Hepatocyte (in vitro differentiated cells): ENCODE measurements around the gene MIA. TPM values are rescaled to one million over a fixed set of nuclear protein-coding genes. Genes with fewer than 3 reads are reported as not detected.
"Not testable (repeated sequence)": the region's sequence is repeated elsewhere in the genome, so short reads cannot be mapped to it uniquely, and the experiment has no call there.

Experiments used
- DNase-seq: peaks from one replicate; pipeline ENCODE4 v3.0.0-alpha.2; 2016; ENCODE audit warnings: low spot score
- H2AFZ ChIP-seq: fragments of 200-600 bp; sonication (generic); 2 replicates; pipeline ENCODE4 v1.6.0; 2016; ENCODE audit warnings: antibody characterized with exemption, mild to moderate bottlenecking
- H3K27ac ChIP-seq: fragments of 200-600 bp; sonication (generic); 2 replicates; pipeline ENCODE4 v1.5.1; 2016; ENCODE audit warnings: mild to moderate bottlenecking
- H3K27me3 ChIP-seq: fragments of 200-600 bp; sonication (generic); 2 replicates; pipeline ENCODE4 v1.6.1; 2016
- H3K36me3 ChIP-seq: fragments of 200-600 bp; sonication (generic); replicated peaks from 2 replicates; pipeline ENCODE4 v1.5.1; 2016; ENCODE audit warnings: low read depth; ENCODE audit not compliant: insufficient read depth
- H3K4me1 ChIP-seq: fragments of 200-600 bp; sonication (generic); 2 replicates; pipeline ENCODE4 v1.5.1; 2016; ENCODE audit warnings: mild to moderate bottlenecking, moderate library complexity; ENCODE audit not compliant: insufficient read depth
- H3K4me2 ChIP-seq: fragments of 200-600 bp; sonication (generic); 2 replicates; pipeline ENCODE4 v1.6.0; 2016
- H3K4me3 ChIP-seq: fragments of 200-600 bp; sonication (generic); 2 replicates; pipeline ENCODE4 v1.5.1; 2016; ENCODE audit warnings: mild to moderate bottlenecking
- H3K79me2 ChIP-seq: fragments of 200-600 bp; sonication (generic); 2 replicates; pipeline ENCODE4 v1.6.0; 2017; ENCODE audit warnings: mild to moderate bottlenecking
- H3K9me2 ChIP-seq: fragments of 200-600 bp; sonication (generic); replicated peaks from 2 replicates; pipeline ENCODE4 v1.6.0; 2017; ENCODE audit warnings: mild to moderate bottlenecking; ENCODE audit not compliant: insufficient read depth
- H3K9me3 ChIP-seq: fragments of 200-600 bp; sonication (generic); 2 replicates; pipeline ENCODE4 v1.5.1; 2016; ENCODE audit warnings: low read depth, mild to moderate bottlenecking
- H4K20me1 ChIP-seq: fragments of 200-600 bp; sonication (generic); 2 replicates; pipeline ENCODE4 v1.6.0; 2016; ENCODE audit warnings: mild to moderate bottlenecking; ENCODE audit not compliant: insufficient read depth, poor library complexity, severe bottlenecking
- CTCF ChIP-seq: fragments of 200-600 bp; sonication (generic); IDR thresholded peaks from 2 replicates; pipeline ENCODE4 v1.5.1; 2016; ENCODE audit warnings: antibody characterized with exemption, mild to moderate bottlenecking; ENCODE audit not compliant: poor library complexity
- EZH2 ChIP-seq: fragments of 200-600 bp; sonication (generic); IDR thresholded peaks from 2 replicates; pipeline ENCODE4 v1.6.1; 2016; ENCODE audit warnings: antibody characterized with exemption, mild to moderate bottlenecking, borderline replicate concordance
- EZH2phosphoT487 ChIP-seq: fragments of 200-600 bp; sonication (generic); IDR thresholded peaks from one replicate; pipeline ENCODE4 v1.6.1; 2018; ENCODE audit warnings: antibody characterized with exemption, mild to moderate bottlenecking, low read depth, moderate library complexity; ENCODE audit not compliant: unreplicated experiment, severe bottlenecking
- WGBS: methylation state at CpG from one replicate; pipeline ENCODE4 v1.1.6; 2016; ENCODE audit warnings: low lambda C conversion rate; ENCODE audit errors: missing lambda C conversion rate; 5-methylcytosine and 5-hydroxymethylcytosine counted together
- polyA plus RNA-seq: library from polyadenylated mRNA; unstranded; fragments of >200 nt; fragmentation: Nextera tagmentation; extraction: Ambion mirVana; gene quantifications from 2 replicates; pipeline ENCODE4 v1.2.1, GENCODE V29; 2016
- total RNA-seq: library from RNA; depleted of rRNA; stranded (reverse); fragments of >200 nt; gene quantifications from 2 replicates; pipeline ENCODE4 v1.2.3, GENCODE V29; 2014

Gene MIA
- total and polyA plus RNA-seq, 2 experiments from 2014 or later: 0.86 TPM; not detected in 1

DNA sequence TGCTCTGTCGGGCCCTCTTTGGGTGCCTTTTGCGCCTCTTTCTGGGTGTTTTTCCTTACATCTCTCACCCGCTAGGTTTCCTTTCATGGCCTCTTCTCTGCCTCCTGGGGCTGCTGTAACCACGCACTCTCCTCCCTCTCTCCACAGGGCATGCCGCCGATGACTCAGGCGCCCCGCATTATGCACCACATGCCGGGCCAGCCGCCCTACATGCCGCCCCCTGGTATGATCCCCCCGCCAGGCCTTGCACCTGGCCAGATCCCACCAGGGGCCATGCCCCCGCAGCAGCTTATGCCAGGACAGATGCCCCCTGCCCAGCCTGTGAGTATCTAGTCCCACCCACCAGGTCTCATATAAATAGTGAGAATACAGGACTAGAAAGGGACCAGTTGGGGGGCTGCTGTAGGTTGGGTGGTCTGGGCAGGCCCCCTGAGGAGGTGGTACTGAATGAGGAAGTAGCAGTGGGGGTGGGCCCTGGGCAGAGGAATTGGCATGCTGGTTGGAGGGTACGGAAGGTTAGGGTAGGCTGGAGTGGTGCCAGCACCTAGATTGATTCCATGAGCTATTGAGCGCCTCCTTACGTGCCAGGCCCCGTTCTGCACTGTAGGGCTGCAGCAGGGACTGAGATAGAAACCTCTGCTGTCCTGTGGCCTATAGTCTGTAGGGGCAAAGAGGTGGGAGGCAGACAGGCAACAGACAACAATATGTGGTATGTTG is 12.4 kb upstream of the MIA start:
- H4K20me1 ChIP-seq: peaks cover 3% of the 10 kb centered on the region
- no peaks in the 10 kb centered on the region for H3K9me3 ChIP-seq
- DNase-seq: no peak
- WGBS: 98% methylated on average over 17 of the region's 17 CpGs
- H3K36me3 ChIP-seq: peaks cover 3% of the 10 kb centered on the region
- peaks cover 14% of the 10 kb centered on the region for H3K79me2 ChIP-seq
- H3K4me1 ChIP-seq: no peaks in the 10 kb centered on the region
- H3K4me2 ChIP-seq: no peak overlapping the region
- no peak overlapping the region for H3K4me3 ChIP-seq
- no peaks in the 10 kb centered on the region for H3K9me2 ChIP-seq
- no peak for TF ChIP-seq EZH2phosphoT487
- TF ChIP-seq EZH2: no peak
- no peak for TF ChIP-seq CTCF
- no peaks in the 10 kb centered on the region for H3K27me3 ChIP-seq
- no peak overlapping the region for H2AFZ ChIP-seq
- no peak overlapping the region for H3K27ac ChIP-seq

DNA sequence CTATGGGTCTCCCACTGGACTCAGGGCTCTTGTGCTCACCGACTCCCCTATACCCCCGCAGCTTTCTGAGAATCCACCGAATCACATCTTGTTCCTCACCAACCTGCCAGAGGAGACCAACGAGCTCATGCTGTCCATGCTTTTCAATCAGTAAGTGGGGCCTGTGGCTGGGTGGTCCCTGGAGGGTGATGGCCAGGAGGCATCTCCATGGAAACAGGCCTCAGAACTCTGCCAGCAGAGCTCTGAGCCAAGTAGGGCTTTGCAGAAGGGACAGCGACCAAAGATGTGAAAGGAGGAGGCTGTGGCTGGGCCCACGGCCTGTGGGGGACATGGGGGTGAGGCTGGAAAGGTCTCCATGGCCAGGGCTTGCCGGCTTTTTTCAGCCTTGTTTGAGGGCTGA is 11.8 kb upstream of the MIA start:
- Histone ChIP-seq H3K9me3 (no peaks in the 10 kb centered on the region), H3K4me1 (no peaks in the 10 kb centered on the region), H3K27me3 (no peaks in the 10 kb centered on the region), H3K4me3 (no peak overlapping the region), H3K79me2 (peaks cover 8% of the 10 kb centered on the region), H3K27ac (no peak overlapping the region), H4K20me1 (peaks cover 3% of the 10 kb centered on the region), H3K9me2 (no peaks in the 10 kb centered on the region), H3K36me3 (peaks cover 3% of the 10 kb centered on the region), H2AFZ (no peak overlapping the region), H3K4me2 (no peak overlapping the region)
- TF ChIP-seq EZH2phosphoT487: no peak
- WGBS: 100% methylated on average over 7 of the region's 7 CpGs
- DNase-seq: no peak

DNA sequence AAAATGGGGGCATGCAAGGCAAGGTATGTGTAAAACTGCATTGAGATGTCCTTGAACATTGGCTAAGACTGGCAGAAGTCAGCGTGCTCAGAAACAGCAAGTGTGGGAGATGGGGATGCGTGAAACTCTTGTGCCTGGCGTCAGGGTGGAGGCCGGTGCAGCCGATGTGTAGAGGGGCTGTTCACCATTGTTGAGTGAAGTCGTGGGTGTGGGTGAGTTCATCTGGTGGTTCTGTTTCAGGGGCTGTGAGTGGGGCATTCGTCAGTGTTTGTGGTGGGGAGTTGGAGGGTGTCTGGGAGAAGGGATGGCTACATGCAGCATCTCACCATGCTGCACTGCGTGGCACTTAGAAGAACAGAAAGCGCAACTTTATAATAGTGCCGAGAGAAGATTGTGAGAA is 11.4 kb upstream of the MIA start:
- Histone ChIP-seq H2AFZ (no peak overlapping the region), H3K4me2 (no peak overlapping the region), H3K9me2 (no peaks in the 10 kb centered on the region), H3K27me3 (no peaks in the 10 kb centered on the region), H3K36me3 (peaks cover 3% of the 10 kb centered on the region), H3K9me3 (no peaks in the 10 kb centered on the region), H4K20me1 (peaks cover 3% of the 10 kb centered on the region), H3K27ac (no peak overlapping the region), H3K79me2 (peaks cover 5% of the 10 kb centered on the region), H3K4me1 (no peaks in the 10 kb centered on the region), H3K4me3 (no peak overlapping the region)
- TF ChIP-seq CTCF: no peak
- no peak for TF ChIP-seq EZH2
- TF ChIP-seq EZH2phosphoT487: no peak
- no peak for DNase-seq
- 94% methylated on average over 10 of the region's 10 CpGs for WGBS

GRCh38 chr19:40766385-40766784 is 8.9 kb upstream of the MIA start:
- not testable (repeated sequence) for H4K20me1 ChIP-seq, H3K4me1 ChIP-seq, DNase-seq, H3K4me3 ChIP-seq, H3K4me2 ChIP-seq, H3K9me3 ChIP-seq, H3K27me3 ChIP-seq, H3K27ac ChIP-seq, H3K36me3 ChIP-seq, H3K79me2 ChIP-seq, H3K9me2 ChIP-seq, H2AFZ ChIP-seq
- 93% methylated on average over 13 of the region's 13 CpGs for WGBS
